GM10248 (cell line): ENCODE results near the gene SGCA.

Source experiments
- CTCF ChIA-PET: fragments of 300-600 bp; sonication (Branson Sonifier 250); formaldehyde crosslinking; extraction: SDS; loops from one replicate; lab custom pipeline; 2021; ENCODE audit warnings: antibody characterized with exemption; lab: Yijun Ruan, JAX
- POLR2A ChIA-PET: fragments of 350-650 bp; sonication (Branson Sonifier 250); formaldehyde crosslinking; extraction: SDS; loops from one replicate; lab custom pipeline; 2020; ENCODE audit warnings: antibody characterized with exemption; lab: Yijun Ruan, JAX
- DNase-seq: peaks from one replicate; pipeline ENCODE4 v3.0.0; 2012; ENCODE audit errors: extremely low spot score
- TF ChIP-seq, protein P1 (sequence below): IDR thresholded peaks from 2 replicates; pipeline ENCODE4 v1.5.1; 2012; ENCODE audit warnings: mild to moderate bottlenecking, low read depth; ENCODE audit errors: extremely low read depth, missing control alignments, control extremely low read depth

The SGCA gene

DNA sequence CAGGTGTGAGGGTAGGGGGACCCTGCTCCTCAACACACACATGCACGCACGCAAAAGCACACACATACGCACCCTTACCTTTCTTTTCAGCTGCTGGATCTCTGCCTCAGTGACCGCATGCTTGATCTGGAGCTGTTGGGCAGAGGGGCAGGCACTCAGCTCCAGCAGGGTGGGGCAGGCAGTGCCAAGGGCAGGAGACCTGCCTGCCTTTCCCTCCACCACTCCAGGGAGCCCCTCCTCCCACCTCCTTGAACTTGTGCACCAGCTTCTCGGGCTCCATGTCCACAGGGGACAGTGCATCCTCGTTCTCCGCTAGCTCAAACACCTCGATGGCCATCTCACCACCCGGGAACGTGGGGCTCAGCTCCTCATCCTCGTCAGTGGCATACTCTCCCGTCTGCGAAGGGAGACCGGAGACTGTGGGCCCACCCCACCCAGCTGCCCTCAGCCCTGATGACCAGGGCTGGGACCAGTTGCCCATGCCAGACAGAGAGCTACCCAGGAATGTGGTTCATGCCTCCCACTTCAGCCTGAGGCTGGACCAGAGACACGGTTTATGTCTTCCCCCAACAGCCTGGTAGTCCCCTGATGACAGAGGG is 26.5 kb upstream of the SGCA start:
- DNase-seq: no peak
- TF ChIP-seq, protein P1, sequence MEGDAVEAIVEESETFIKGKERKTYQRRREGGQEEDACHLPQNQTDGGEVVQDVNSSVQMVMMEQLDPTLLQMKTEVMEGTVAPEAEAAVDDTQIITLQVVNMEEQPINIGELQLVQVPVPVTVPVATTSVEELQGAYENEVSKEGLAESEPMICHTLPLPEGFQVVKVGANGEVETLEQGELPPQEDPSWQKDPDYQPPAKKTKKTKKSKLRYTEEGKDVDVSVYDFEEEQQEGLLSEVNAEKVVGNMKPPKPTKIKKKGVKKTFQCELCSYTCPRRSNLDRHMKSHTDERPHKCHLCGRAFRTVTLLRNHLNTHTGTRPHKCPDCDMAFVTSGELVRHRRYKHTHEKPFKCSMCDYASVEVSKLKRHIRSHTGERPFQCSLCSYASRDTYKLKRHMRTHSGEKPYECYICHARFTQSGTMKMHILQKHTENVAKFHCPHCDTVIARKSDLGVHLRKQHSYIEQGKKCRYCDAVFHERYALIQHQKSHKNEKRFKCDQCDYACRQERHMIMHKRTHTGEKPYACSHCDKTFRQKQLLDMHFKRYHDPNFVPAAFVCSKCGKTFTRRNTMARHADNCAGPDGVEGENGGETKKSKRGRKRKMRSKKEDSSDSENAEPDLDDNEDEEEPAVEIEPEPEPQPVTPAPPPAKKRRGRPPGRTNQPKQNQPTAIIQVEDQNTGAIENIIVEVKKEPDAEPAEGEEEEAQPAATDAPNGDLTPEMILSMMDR: no peak
- POLR2A ChIA-PET: no interaction called here
- CTCF ChIA-PET: interaction anchor here (0.8 to 6.2 kb wide), 18 partner anchors 8 to 155 kb away, joined by 3 to 60 read pairs (median 6); partner anchors contain the start of genes COL1A1, PPP1R9B and SGCA

DNA sequence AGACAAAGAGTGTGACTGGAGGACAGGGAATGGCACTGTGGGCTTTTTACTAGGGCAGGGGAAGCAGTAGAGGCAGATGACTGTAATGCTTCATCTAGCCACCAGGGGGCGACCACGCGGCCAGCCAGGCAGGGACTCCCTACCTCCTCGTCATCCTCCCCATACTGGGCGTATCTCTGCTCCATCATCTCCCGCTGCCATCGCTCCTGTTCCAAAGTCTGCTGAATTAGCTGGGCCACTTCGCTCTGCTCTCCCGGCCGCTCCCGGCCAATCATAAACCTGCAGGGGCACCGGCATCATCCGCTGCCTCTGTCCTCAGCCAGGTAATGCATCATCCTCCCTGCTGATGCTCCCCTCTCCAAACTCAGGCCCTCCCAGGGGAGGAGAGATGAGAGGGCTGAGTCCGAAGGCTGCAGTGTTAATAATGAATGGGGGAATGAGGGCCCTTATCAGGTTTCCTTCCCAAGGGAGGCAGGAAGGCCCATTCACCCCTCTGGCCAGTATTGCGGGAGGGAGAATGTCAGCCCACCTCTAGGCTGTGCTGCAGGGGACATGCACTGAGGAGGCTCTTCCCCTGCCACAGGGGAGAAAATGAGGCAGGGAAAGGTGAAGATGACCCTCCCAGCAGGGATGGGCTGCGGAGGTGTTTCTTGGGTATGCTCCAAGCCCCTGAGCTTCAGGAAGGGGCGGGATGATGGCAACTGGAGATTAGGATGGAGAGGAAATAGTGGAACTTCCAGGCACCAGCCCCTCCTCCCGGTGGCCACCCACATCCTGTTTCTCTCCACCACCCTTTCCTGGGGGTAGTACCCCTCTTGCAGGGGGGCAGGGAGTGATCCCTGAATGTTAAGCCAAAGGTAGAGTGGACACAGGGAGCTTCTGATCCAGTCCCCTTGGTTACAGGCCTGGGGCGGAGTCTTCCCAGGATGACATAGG is 25.6 kb upstream of the SGCA start:
- peak; percentile 87 for DNase-seq
- TF ChIP-seq, protein P1: peak; percentile 87
- POLR2A ChIA-PET: no interaction called here
- CTCF ChIA-PET: interaction anchor here (0.8 to 6.2 kb wide), 15 partner anchors 8 to 73 kb away, joined by 3 to 60 read pairs (median 7); partner anchors contain the start of genes COL1A1, PPP1R9B and SGCA

DNA sequence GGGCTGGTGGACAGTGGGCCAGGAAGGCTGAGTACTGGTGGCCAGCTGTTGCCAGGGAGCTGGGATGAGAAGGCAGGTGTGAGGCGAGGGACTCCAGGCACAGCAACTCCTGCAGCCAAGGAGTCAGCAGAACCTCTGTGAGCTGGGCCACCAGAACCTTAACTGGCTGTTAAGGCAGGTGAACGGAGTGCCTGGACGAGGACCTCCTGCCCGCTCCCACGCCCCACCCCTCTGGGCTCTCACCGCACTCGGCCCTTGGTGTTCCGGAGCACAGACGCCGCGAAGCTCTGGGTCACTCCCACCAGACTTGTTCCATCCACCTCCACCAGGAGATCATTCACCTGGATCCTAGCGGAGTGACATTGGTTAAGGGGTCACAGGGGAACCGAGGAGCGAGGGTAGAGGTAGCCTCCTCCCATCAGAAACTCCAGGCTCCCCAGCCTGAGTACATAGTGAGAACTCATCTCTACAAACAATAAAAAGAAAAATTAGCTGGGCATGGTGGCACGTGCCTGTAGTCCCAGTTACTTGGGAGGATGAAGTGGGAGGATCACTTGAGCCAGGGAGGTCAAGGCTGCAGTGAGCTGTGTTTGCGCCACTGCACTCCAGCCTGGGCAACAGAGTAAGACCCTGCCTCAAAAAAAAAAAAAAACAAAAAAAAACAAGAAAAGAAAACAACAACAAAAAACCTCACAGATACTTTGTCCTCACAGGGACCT is 24.6 kb upstream of the SGCA start:
- TF ChIP-seq, protein P1: no peak
- CTCF ChIA-PET: interaction anchor here (0.8 to 6.2 kb wide), 11 partner anchors 8 to 74 kb away, joined by 3 to 60 read pairs (median 7); partner anchors contain the start of genes PDK2 and PPP1R9B
- POLR2A ChIA-PET: no interaction called here
- no peak for DNase-seq

DNA sequence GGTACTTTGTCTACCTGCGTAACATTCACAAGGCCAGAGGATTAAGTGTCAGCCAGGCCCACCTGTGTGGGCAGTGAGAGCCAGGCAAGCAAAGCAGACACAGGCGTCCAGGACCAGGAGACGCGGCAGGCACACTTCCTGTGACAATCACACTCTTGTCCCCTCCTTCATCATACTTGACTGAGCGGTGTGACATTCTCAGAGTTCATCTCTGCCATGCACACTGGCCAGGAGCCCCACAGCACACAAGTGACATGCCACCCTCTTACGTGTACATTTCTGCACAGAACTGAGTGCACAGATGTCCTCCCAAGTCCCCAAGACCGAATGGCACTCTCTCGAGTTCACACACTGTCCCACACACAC is 24.1 kb upstream of the SGCA start:
- TF ChIP-seq, protein P1: no peak
- CTCF ChIA-PET: interaction anchor here (0.9 to 6.2 kb wide), 7 partner anchors 10 to 47 kb away, joined by 3 to 60 read pairs (median 7); partner anchors contain the start of gene PDK2
- POLR2A ChIA-PET: no interaction called here
- no peak for DNase-seq

DNA sequence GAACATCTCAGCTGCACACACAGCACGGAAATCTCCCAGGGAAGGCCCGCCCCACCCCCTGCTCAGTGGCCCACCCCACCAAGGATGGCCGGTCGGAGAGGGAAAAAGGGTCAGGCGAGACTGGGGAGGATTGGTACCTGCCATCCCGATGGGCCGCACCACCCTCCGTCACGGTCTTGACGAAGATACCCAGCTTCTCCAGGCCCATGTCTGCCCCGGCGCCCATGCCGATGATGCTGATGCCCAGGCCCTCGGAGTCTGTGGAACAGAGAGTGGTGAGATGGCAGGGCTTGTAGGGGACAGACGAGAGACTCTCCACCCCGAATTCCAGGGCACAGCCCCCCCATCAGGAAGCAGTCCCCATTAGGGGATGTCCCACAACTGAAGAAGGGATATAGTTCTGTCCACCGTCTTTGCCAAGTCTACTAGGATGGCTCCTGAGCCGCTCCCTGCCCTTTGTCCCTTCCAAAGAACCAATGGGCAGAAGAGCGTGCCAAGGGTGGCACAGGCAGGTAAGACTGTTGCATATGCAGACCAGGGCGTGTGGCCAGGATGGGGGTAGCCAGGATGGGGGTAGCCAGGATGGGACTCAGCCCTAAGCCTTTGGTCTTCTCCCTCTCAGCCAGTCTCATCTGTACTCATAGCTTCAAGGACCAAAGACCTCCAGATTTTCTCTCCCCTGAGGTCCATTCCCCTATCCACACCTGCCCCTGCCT is 22.2 kb upstream of the SGCA start:
- ChIA-PET CTCF (interaction anchor here (1.1 to 10.7 kb wide), 7 partner anchors 8 to 56 kb away, joined by 3 to 96 read pairs (median 7); no protein-coding TSS in a partner anchor), POLR2A (interaction anchor here (1.2 kb wide), 1 partner anchor 8 kb away, joined by 3 read pairs; no protein-coding TSS in a partner anchor)
- TF ChIP-seq, protein P1: no peak
- DNase-seq: no peak

DNA sequence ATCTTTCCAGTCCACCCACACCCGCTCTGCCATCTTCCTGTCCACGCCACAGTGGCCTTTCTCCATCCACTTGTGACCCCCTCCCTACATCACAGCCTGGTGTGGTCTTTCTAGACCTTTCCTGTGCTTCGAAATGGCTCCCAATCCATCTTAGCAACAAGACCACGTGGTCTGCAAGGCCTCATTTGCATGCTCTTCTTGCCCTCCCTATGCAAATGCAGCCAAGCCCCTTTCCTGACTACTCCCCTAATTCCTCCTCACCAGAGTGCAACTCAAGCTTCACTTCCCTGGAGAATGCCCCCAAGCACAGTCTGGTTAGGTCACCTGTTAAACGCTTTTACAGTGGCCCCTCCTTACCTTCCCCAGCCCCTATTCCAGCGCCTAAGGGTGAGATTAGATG is 21.4 kb upstream of the SGCA start:
- TF ChIP-seq, protein P1: no peak
- POLR2A ChIA-PET: no interaction called here
- CTCF ChIA-PET: interaction anchor here (1.1 to 10.7 kb wide), 7 partner anchors 9 to 56 kb away, joined by 3 to 96 read pairs (median 5); no protein-coding TSS in a partner anchor
- DNase-seq: no peak
